Measurements from ENCODE around the gene EFNB2.

DNA sequence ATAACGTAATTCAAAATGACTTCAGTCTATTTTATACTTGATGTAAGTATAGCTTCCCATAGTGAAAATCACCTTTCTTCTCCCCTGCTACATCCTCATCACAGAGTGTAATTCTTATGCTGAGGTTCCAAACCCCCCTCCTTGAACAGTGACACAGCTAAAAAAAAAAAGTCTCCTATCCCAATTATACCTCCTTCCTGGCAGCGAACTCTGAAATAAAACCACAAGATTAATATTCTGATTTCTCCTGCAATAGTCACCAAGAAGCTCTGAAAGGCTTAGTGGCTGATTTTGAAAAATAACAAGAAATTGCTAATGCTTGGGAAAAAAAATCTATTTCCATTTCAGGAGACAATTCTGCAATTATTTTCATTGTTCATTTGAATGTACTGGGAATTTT lies 36.3 kb downstream of the EFNB2 start:
- TF ChIP-seq, protein P1, sequence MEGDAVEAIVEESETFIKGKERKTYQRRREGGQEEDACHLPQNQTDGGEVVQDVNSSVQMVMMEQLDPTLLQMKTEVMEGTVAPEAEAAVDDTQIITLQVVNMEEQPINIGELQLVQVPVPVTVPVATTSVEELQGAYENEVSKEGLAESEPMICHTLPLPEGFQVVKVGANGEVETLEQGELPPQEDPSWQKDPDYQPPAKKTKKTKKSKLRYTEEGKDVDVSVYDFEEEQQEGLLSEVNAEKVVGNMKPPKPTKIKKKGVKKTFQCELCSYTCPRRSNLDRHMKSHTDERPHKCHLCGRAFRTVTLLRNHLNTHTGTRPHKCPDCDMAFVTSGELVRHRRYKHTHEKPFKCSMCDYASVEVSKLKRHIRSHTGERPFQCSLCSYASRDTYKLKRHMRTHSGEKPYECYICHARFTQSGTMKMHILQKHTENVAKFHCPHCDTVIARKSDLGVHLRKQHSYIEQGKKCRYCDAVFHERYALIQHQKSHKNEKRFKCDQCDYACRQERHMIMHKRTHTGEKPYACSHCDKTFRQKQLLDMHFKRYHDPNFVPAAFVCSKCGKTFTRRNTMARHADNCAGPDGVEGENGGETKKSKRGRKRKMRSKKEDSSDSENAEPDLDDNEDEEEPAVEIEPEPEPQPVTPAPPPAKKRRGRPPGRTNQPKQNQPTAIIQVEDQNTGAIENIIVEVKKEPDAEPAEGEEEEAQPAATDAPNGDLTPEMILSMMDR (IDR thresholded peaks at IDR 0.05; ENCODE audit: low read depth, low read length), result no peak
- TF ChIP-seq POLR2A (IDR thresholded peaks at IDR 0.05; ENCODE audit: extremely low read depth, insufficient read length), result no peak

All from NB4 (cell line).